ENCODE results near the gene LZIC. TPM values are rescaled to one million over a fixed set of nuclear protein-coding genes. Genes with fewer than 3 reads are reported as not detected.

LZIC gene
- total and polyA plus RNA-seq, 2 of the 13 experiments (the other 11 are each of a cell fraction or from before 2014, with no cell fraction given), result 25.2 to 71.8 TPM

GRCh38 chr1:9942939-9943788, at the start of gene LZIC, which contains the start of gene NMNAT1 (continued):
- TF ChIP-seq, protein P1, sequence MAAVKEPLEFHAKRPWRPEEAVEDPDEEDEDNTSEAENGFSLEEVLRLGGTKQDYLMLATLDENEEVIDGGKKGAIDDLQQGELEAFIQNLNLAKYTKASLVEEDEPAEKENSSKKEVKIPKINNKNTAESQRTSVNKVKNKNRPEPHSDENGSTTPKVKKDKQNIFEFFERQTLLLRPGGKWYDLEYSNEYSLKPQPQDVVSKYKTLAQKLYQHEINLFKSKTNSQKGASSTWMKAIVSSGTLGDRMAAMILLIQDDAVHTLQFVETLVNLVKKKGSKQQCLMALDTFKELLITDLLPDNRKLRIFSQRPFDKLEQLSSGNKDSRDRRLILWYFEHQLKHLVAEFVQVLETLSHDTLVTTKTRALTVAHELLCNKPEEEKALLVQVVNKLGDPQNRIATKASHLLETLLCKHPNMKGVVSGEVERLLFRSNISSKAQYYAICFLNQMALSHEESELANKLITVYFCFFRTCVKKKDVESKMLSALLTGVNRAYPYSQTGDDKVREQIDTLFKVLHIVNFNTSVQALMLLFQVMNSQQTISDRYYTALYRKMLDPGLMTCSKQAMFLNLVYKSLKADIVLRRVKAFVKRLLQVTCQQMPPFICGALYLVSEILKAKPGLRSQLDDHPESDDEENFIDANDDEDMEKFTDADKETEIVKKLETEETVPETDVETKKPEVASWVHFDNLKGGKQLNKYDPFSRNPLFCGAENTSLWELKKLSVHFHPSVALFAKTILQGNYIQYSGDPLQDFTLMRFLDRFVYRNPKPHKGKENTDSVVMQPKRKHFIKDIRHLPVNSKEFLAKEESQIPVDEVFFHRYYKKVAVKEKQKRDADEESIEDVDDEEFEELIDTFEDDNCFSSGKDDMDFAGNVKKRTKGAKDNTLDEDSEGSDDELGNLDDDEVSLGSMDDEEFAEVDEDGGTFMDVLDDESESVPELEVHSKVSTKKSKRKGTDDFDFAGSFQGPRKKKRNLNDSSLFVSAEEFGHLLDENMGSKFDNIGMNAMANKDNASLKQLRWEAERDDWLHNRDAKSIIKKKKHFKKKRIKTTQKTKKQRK (IDR thresholded peaks at IDR 0.05; ENCODE audit: low read length), result no peak
- TF ChIP-seq, protein P2, sequence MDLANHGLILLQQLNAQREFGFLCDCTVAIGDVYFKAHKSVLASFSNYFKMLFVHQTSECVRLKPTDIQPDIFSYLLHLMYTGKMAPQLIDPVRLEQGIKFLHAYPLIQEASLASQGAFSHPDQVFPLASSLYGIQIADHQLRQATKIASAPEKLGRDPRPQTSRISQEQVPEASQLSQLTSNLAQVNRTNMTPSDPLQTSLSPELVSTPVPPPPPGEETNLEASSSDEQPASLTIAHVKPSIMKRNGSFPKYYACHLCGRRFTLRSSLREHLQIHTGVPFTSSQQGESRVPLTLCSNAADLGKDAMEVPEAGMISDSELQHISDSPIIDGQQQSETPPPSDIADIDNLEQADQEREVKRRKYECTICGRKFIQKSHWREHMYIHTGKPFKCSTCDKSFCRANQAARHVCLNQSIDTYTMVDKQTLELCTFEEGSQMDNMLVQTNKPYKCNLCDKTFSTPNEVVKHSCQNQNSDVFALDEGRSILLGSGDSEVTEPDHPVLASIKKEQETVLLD (CRISPR knock-in tag; IDR thresholded peaks at IDR 0.05; ENCODE audit: low read depth), result peak; percentile 81
- TF ChIP-seq NFE2L1 (CRISPR knock-in tag; IDR thresholded peaks at IDR 0.05; ENCODE audit: borderline replicate concordance) (no peak), ARHGAP35 (CRISPR knock-in tag; IDR thresholded peaks at IDR 0.05; ENCODE audit: borderline replicate concordance) (0 out of 2 replicates have a peak, but pooled peaks have one; percentile 56), ZNF7 (CRISPR knock-in tag; IDR thresholded peaks at IDR 0.05) (0 out of 2 replicates have a peak, but pooled peaks have one; percentile 20), AHR (CRISPR knock-in tag; IDR thresholded peaks at IDR 0.05) (peak; percentile 94; the same call in 1 of the 2 replicates), ZNF776 (CRISPR knock-in tag; IDR thresholded peaks at IDR 0.05) (peak; percentile 48; the same call in 1 of the 2 replicates), CEBPB (IDR thresholded peaks at IDR 0.05; ENCODE audit: borderline replicate concordance, low read depth, low read length) (no peak), SRY (CRISPR knock-in tag; IDR thresholded peaks at IDR 0.05) (0 out of 2 replicates have a peak, but pooled peaks have one; percentile 26), MTA3 (CRISPR knock-in tag; IDR thresholded peaks at IDR 0.05) (no peak), ZNF232 (CRISPR knock-in tag; IDR thresholded peaks at IDR 0.05; ENCODE audit: borderline replicate concordance) (peak; percentile 92; the same call in 1 of the 2 replicates), ZNF350 (CRISPR knock-in tag; IDR thresholded peaks at IDR 0.05; ENCODE audit: borderline replicate concordance, low read depth) (peak; percentile 79), YY1 (IDR thresholded peaks at IDR 0.05; ENCODE audit: insufficient read depth, insufficient replicate concordance, low read depth, low read length) (peak; percentile 81), NFE2 (CRISPR knock-in tag; IDR thresholded peaks at IDR 0.05) (no peak), NKX3-1 (CRISPR knock-in tag; IDR thresholded peaks at IDR 0.05) (peak; percentile 84), ZEB1 (IDR thresholded peaks at IDR 0.05; ENCODE audit: insufficient replicate concordance, low read depth) (peak; percentile 77)
- TF ChIP-seq, protein P3, sequence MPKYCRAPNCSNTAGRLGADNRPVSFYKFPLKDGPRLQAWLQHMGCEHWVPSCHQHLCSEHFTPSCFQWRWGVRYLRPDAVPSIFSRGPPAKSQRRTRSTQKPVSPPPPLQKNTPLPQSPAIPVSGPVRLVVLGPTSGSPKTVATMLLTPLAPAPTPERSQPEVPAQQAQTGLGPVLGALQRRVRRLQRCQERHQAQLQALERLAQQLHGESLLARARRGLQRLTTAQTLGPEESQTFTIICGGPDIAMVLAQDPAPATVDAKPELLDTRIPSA (CRISPR knock-in tag; IDR thresholded peaks at IDR 0.05; ENCODE audit: borderline replicate concordance), result no peak
- TF ChIP-seq, protein P4, sequence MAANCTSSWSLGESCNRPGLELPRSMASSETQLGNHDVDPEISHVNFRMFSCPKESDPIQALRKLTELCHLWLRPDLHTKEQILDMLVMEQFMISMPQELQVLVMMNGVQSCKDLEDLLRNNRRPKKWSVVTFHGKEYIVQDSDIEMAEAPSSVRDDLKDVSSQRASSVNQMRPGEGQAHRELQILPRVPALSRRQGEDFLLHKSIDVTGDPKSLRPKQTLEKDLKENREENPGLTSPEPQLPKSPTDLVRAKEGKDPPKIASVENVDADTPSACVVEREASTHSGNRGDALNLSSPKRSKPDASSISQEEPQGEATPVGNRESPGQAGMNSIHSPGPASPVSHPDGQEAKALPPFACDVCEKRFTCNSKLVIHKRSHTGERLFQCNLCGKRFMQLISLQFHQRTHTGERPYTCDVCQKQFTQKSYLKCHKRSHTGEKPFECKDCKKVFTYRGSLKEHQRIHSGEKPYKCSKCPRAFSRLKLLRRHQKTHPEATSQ (CRISPR knock-in tag; IDR thresholded peaks at IDR 0.05; ENCODE audit: borderline replicate concordance), result peak; percentile 73
- TF ChIP-seq, protein P5, sequence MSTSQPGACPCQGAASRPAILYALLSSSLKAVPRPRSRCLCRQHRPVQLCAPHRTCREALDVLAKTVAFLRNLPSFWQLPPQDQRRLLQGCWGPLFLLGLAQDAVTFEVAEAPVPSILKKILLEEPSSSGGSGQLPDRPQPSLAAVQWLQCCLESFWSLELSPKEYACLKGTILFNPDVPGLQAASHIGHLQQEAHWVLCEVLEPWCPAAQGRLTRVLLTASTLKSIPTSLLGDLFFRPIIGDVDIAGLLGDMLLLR (CRISPR knock-in tag; IDR thresholded peaks at IDR 0.05), result 0 out of 2 replicates have a peak, but pooled peaks have one; percentile 37
